UCSD-AML1 (cell line): Measurements from ENCODE around the gene CRHR2.

Source experiments
- DNase-seq: peaks from one replicate; lab custom pipeline; 2025; ENCODE audit not compliant: unreplicated experiment; lab: John Stamatoyannopoulos, UW

The CRHR2 gene

GRCh38 chr7:30633223-30633622, 49.0 kb downstream of the CRHR2 start:
- DNase-seq, result no peak

GRCh38 chr7:30630986-30631385, 51.3 kb downstream of the CRHR2 start:
- no peak for DNase-seq

- DNase-seq, result no peak
Measured at GRCh38 chr7:30627026-30627425, 55.2 kb downstream of the CRHR2 start.

GRCh38 chr7:30625283-30625682, 57.0 kb downstream of the CRHR2 start:
- DNase-seq, result no peak

DNA sequence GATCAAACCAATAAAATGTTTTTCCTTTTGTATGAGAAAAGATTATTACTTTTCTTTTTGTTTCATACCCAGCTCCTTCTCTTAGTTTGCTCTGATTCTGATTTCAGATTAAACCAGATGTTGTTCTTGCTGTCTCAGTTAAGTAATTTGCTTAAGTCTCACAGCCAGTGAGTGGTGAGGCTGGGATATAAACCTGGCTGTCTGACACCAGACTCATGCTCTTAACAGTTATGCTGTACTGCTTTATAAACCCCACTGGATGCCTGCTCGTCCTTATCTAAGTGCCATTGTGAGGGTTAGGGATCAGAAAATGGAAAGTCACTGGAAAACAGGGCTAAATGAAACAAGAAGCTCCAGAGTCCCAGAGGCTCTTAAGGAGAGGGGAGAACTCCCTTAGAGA, 63.3 kb downstream of the CRHR2 start:
- DNase-seq, result no peak

- DNase-seq, result no peak
Measured at GRCh38 chr7:30618080-30618676, 64.1 kb downstream of the CRHR2 start.

DNA sequence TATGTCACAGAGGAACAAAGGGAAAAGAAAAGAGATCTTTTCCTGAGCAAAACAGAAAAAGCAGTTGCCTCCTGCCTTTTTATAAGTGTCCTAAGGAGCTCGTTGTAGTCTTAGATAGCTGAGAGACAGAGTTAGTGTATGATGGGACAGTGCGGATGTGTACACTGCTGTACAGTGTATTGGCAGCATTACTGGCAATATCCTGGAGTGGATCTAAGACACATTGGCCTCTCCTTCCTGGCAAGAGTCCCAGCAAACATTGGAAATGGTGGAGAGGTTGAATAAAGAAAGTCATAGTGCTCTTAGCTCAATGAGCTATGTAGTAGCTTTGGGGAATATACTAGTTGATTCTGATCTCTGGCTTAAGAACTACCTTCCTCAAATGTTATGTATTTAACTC, 64.9 kb downstream of the CRHR2 start:
- no peak for DNase-seq

GRCh38 chr7:30616318-30616717, 65.9 kb downstream of the CRHR2 start:
- DNase-seq, result no peak

DNA sequence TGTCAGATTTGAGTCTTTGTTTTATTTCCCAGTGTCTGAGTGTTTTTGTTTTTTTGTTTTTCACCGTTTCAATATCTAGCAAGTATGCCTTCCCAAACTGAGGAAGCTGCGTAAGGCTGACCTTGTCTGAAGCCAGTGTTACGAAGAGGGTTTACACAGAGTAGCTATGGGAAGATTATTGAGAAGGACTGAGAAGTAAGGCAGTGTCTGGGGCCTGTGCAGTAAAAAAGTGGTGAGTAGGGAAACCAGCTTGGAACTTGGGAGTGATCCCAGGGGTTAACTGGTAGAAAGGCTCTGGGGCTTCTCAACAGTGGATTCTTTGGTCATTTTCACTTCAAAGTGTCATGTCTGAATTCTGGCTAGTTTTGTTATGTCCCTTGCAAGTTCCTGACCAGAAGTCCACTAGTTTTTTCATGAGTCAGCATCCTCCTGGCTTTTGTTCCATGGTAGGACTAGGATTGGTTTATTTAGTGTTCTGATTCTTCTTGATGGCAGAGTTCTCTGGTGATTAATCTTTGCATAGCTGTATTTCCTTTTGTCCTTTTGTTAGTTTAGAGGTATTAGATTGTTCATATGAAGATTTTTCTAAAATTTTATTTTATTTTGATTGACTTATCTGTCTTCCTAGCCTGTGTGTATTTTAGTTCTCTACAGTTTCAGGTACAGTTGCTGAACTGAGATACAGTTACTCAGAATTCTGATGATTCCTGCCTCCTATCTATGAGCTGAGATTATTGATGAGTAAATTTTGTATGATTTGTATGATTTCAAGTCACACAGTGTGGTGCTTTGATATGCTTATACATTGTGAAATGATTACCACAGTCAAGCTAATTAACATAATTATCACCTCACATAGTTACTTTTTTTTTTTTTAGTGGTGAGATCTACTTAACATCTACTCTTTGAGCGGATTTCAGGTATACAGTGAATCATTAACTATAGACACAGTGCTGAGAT, 68.6 kb downstream of the CRHR2 start:
- no peak for DNase-seq

DNA sequence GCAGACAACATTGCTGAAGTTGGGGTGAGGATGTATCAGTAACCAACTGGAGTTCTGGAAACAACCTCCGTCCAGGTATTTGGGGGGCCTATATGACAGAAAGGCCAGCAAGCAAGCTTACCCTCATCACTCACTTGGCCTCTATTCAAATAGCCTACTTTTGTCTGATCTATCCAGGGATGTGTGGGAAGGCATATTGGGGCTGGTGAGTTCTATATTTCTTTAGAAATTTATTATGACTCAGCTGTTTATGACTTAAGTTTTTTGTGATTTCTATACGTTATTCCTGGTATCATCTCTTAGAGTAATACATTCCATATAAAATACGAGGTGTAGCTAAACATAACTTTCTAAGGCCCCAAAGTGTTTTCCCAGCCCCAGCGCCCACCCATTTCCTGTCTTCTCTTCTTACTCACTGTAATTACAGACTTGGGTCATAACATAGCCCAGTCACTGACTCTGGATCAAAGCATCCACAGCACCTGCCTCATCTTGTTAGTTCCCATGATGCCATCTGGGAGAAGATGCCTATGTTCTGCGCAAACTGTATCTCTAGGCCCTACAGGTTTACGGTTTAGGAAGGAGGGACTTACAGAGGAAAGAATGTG, 69.5 kb downstream of the CRHR2 start:
- no peak for DNase-seq

- DNase-seq, result no peak
Measured at GRCh38 chr7:30605832-30606231, 76.4 kb downstream of the CRHR2 start.

GRCh38 chr7:30604901-30605300, 77.4 kb downstream of the CRHR2 start:
- no peak for DNase-seq
